PC-9 (cell line): Measurements from ENCODE around the gene ZNF687.

ENCODE experiments used
- EZH2 ChIP-seq: fragments of 200-600 bp; sonication (generic); IDR thresholded peaks from 2 replicates; pipeline ENCODE4 v1.8.0; 2017; ENCODE audit warnings: antibody characterized with exemption, low read depth
- TF ChIP-seq, protein P1 (sequence below): fragments of 200-600 bp; sonication (generic); conservative IDR thresholded peaks from 2 replicates; pipeline ENCODE4 v1.6.1; 2017; ENCODE audit warnings: mixed run types, antibody characterized with exemption, mild to moderate bottlenecking, moderate library complexity

DNA sequence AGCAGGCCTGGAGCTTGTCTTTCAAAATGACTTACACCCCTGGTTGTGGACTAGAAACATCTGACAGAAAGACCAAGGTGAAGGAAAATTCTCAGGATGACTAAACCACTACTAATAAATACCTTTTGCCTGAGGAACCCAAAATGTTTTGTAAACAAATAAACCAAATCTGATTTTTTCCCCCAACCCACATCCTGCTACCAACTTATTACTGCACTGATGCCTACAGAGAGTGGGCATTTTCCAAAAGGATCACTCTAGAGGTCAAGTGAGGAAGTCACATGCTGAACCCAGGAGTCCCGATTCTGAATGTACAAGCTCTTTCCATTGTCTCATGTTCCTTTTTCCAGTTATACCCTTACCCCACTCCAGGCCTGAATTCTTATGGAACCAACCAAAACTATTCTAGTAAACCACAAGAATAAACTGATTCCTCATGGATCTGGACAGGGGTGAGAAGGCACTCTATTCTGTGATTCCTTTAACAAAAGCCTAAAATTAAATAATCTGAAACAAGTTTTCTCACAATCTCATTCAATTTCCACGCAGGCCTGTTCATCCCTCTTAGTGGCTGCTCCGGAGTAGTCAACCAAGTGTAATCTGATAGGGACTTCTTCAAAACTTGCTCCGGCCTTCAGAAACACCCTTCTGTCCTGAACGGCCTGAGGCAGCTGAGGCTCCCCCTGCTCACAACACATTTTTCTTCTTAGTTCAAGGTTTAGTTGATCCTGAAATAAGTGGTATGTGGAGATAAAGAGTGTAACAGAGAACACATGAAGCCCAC lies 43.7 kb downstream of the ZNF687 start:
- no peak for TF ChIP-seq EZH2
- TF ChIP-seq, protein P1, sequence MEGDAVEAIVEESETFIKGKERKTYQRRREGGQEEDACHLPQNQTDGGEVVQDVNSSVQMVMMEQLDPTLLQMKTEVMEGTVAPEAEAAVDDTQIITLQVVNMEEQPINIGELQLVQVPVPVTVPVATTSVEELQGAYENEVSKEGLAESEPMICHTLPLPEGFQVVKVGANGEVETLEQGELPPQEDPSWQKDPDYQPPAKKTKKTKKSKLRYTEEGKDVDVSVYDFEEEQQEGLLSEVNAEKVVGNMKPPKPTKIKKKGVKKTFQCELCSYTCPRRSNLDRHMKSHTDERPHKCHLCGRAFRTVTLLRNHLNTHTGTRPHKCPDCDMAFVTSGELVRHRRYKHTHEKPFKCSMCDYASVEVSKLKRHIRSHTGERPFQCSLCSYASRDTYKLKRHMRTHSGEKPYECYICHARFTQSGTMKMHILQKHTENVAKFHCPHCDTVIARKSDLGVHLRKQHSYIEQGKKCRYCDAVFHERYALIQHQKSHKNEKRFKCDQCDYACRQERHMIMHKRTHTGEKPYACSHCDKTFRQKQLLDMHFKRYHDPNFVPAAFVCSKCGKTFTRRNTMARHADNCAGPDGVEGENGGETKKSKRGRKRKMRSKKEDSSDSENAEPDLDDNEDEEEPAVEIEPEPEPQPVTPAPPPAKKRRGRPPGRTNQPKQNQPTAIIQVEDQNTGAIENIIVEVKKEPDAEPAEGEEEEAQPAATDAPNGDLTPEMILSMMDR = no peak
